Ishikawa (cell line): Measurements from ENCODE around the gene SLC9B2.

Experiments used
- CEBPB ChIP-seq: IDR thresholded peaks from 2 replicates; pipeline ENCODE4 v1.6.1; 2012
- CREB1 ChIP-seq: IDR thresholded peaks from 2 replicates; pipeline ENCODE4 v1.6.1; 2012; ENCODE audit warnings: low read depth
- EGR1 ChIP-seq: IDR thresholded peaks from 2 replicates; pipeline ENCODE4 v1.6.1; 2012
- EP300 ChIP-seq: IDR thresholded peaks from 2 replicates; pipeline ENCODE4 v1.6.1; 2012; ENCODE audit warnings: borderline replicate concordance
- NFIC ChIP-seq: IDR thresholded peaks from 2 replicates; pipeline ENCODE4 v1.6.1; 2012
- RAD21 ChIP-seq: IDR thresholded peaks from 2 replicates; pipeline ENCODE4 v1.6.1; 2012; ENCODE audit warnings: low read depth
- TAF1 ChIP-seq: IDR thresholded peaks from 2 replicates; pipeline ENCODE4 v1.6.1; 2012; ENCODE audit warnings: low read depth, mild to moderate bottlenecking
- TF ChIP-seq, protein P1 (sequence below): IDR thresholded peaks from 2 replicates; pipeline ENCODE4 v1.6.1; 2012; ENCODE audit warnings: low read depth, mild to moderate bottlenecking
- TF ChIP-seq, protein P2 (sequence below): IDR thresholded peaks from 2 replicates; pipeline ENCODE4 v1.6.1; 2012
- TF ChIP-seq, protein P3 (sequence below): IDR thresholded peaks from 2 replicates; pipeline ENCODE4 v1.6.1; 2012

DNA sequence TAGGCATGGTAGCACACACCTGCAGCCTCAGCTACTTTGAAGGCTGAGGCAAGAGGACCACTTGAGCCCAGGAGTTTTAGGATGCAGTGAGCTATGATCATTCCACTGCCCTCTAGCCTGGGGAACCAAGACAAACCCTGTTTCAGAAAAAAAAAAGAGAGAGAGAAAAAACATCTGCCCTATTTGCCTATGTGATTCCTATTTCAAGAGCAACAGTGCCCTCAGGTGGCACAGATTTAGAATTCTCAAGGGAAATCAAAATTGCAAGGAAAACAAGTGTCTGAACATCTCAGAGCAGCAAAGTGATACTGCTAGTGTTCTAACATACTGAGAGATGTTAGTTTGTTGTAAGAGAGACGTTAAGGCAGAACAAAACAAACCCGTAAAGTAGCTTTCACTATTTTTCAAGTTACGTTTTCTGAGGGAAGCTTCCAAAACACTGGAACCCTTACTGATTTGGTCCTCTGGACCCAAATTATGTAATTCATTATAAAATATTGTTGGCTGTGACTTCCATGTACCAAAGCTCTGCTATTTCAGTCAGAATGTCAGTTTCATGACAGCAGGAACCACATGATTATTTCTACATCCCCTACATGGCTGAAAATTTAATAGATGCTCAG, 15.2 kb upstream of the SLC9B2 start:
- TF ChIP-seq EP300 (no peak), RAD21 (peak; percentile 77), CREB1 (no peak), NFIC (no peak), EGR1 (no peak), CEBPB (no peak), TAF1 (no peak)
- TF ChIP-seq, protein P1, sequence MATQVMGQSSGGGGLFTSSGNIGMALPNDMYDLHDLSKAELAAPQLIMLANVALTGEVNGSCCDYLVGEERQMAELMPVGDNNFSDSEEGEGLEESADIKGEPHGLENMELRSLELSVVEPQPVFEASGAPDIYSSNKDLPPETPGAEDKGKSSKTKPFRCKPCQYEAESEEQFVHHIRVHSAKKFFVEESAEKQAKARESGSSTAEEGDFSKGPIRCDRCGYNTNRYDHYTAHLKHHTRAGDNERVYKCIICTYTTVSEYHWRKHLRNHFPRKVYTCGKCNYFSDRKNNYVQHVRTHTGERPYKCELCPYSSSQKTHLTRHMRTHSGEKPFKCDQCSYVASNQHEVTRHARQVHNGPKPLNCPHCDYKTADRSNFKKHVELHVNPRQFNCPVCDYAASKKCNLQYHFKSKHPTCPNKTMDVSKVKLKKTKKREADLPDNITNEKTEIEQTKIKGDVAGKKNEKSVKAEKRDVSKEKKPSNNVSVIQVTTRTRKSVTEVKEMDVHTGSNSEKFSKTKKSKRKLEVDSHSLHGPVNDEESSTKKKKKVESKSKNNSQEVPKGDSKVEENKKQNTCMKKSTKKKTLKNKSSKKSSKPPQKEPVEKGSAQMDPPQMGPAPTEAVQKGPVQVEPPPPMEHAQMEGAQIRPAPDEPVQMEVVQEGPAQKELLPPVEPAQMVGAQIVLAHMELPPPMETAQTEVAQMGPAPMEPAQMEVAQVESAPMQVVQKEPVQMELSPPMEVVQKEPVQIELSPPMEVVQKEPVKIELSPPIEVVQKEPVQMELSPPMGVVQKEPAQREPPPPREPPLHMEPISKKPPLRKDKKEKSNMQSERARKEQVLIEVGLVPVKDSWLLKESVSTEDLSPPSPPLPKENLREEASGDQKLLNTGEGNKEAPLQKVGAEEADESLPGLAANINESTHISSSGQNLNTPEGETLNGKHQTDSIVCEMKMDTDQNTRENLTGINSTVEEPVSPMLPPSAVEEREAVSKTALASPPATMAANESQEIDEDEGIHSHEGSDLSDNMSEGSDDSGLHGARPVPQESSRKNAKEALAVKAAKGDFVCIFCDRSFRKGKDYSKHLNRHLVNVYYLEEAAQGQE: no peak
- TF ChIP-seq, protein P2, sequence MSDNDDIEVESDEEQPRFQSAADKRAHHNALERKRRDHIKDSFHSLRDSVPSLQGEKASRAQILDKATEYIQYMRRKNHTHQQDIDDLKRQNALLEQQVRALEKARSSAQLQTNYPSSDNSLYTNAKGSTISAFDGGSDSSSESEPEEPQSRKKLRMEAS: no peak
- TF ChIP-seq, protein P3, sequence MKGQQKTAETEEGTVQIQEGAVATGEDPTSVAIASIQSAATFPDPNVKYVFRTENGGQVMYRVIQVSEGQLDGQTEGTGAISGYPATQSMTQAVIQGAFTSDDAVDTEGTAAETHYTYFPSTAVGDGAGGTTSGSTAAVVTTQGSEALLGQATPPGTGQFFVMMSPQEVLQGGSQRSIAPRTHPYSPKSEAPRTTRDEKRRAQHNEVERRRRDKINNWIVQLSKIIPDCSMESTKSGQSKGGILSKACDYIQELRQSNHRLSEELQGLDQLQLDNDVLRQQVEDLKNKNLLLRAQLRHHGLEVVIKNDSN: no peak
